EL (cell line): ENCODE measurements around the gene MORN1.

Experiments used
- DNase-seq: peaks from one replicate; pipeline ENCODE4 v3.0.0-alpha.2; 2016

The MORN1 gene

DNA sequence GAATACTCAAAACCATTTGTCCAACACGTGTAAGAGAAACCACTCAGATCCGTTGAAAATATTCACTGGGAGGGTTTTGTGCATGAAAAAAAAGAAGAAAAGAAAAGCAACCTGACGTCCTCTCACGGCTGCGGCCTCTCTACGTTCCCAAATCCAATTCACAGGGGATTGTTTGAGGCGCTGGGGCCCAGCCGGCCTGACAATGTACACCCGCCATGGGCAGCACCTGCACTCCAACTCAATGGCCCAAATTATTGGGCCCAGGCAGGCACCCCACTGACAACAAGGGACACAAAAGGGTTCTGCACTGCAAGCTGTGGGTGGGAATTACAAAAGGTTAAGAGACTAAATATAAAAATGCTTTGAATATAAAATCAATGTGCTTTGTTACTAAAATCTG is 41.5 kb downstream of the MORN1 start:
- no peak for DNase-seq

DNA sequence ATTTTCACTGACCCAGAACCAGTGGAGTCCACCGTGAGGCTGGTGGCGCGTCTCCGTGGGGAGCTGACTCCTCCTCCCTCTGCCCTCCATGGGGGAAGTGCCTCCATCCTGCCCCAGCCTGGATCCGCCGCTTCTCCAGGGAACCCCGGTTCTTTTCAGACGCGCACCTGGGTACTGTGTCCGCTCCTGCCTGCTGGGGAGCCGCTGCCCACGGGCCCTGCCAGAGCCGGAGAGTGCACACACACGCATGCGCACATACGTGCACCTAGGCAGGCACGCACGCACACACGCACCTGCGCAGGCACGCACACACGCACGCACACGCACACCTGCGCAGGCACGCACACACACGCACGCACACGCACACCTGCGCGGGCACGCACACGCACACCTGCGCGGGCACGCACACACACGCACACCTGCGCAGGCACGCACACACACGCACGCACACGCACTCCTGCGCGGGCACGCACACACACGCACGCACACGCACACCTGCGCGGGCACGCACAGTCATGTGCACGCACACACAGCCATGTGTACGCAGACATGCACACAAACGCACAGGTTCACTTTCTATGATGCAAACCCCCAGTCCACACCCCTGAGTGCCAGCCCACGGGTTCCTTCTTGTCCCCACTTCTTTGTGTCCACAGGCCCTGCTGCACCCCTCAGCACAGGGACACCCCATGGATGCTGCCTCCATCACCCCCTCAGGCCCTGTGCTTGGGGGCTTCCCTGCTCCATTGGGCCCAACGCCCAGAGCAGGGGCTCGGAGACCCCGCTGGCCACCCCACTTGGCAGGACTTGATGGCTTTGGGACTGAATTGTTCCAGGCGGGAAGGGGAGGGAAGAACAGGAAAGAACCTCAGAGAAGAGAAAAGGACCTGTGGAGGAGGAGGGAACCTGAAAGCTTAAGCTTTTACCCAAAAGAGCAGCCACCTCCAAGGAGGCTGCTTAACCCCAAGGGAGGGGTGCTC is 42.7 kb downstream of the MORN1 start:
- DNase-seq = no peak

DNA sequence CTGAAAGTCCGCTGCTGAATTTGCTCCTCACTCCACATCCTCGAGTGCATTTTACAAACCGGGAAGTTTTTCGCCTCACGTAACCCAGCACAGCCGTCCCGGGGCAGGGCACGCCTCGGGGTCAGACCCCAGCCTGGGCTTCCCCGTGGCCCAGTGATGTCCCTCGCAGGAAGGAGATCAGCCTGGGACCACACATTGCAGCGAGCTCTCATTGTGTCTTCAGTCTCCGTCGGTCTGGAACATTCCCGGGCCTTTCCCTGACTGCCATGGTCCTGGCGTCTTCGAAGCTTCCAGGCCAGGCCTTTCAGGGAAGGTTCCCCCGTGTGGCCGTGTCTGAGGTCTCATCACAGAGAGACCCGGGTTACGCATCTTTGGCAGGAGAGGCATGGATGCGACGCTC is 43.5 kb downstream of the MORN1 start:
- no peak for DNase-seq

DNA sequence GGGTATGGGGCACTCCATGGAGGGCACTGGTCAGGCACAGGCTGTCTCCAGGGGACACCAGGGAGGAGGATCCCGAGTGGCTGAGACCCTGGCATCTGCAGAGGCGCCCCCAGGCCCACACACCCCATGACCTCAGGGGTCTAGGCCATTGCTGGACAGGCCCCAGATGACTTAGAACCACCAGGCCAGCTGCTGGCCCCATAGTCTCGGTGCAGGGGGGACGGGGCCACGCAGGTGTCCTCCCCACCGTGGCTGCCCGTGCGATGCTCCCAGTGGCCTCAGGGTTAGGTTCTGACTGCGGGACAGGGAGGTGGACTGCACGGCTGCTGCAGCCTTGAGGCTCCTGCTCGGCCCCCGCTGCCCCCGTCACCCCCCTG is 44.0 kb downstream of the MORN1 start:
- DNase-seq = no peak

DNA sequence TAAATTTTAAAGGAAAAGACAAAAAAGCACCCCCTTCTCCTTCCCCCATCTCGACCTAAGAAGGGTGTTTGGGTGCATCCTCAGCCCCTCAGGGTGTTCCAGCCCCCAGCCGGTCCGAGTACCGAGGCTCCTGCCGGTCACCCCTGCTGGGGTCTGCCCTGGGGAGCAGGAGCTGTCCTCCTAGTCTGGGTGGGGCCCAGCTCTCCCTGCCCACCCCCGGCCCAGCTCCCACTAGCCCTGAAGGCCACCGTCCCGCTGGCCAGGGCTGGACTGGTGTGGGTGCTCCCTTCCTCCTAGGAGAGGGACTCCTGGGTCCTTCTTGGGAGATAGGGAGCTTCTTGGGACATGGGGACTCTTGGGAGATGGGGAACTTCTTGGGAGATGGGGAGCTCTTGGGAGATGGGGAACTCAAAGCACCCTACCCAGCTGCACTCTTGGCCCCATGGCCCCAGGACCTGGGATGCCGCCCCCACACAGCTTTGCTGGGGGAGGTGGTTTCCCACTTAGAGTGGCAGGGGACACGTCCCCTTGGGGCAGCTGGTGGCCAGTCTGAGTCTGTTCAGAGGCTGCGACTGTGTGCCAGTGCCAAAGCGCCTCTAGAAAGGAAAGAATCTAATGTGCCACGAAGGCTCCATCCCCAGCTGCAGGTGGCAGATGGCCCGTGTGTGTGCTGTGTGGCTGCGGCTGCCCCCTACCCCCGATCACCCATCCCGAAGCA is 44.5 kb downstream of the MORN1 start:
- no peak for DNase-seq

DNA sequence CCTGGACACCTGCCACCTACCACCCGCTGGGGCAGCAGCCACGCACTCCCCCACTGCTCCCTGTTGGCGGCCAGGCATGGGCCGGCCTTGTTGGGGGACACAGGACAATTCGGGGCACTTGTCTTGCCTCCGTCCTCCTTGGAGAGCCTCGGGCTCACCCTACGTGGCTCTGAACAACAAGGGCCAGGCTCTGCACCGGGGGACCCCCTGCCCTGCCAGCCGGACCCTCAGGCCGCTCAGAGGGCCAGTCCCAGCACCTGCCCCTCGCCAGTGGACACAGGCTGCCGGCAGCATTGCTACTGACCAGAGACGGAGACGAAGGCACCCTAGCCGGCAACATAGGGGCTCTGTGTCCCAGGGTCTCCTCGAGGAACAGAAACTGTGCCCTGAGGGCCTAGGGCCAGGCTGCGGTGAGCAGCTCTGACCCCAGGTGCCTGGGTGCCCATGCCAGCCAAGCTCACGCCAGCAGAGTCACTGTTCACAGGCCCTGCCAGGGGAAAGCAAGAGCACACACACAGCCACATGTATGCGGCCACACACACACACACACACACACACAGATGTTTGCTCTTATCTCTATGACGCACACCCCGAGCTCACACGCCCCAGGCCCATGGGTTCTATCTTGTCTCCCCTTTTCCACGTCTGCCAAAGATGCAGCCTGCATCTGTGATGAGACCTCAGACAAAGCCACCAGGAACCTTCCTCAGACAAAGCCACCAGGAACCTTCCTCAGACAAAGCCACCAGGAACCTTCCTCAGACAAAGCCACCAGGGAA is 45.9 kb downstream of the MORN1 start:
- no peak for DNase-seq

DNA sequence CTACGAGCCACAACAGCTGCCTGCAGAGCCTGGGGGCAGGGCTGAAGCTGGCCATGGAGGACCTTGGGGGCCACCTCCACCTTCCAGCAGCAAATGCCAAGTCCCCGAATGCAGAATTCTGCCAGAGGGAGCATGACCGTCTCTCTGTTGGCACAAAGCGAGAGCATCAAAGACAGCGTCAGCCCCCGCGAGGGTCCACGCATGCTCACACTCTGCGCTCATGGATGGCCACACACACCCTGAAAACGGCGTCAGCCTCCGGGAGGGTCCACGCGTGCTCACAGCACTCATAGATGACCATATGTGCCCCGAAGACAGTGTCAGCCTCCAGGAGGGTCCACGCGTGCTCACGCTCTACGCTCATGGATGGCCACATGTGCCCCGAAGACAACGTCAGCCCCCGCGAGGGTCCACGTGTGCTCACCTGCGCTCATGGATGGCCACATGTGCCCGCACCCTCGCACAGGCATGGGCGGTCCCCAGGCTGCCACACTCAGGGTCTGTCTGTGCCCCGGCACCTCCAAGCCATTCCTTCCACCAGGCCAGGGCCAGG is 46.5 kb downstream of the MORN1 start:
- DNase-seq = no peak

DNA sequence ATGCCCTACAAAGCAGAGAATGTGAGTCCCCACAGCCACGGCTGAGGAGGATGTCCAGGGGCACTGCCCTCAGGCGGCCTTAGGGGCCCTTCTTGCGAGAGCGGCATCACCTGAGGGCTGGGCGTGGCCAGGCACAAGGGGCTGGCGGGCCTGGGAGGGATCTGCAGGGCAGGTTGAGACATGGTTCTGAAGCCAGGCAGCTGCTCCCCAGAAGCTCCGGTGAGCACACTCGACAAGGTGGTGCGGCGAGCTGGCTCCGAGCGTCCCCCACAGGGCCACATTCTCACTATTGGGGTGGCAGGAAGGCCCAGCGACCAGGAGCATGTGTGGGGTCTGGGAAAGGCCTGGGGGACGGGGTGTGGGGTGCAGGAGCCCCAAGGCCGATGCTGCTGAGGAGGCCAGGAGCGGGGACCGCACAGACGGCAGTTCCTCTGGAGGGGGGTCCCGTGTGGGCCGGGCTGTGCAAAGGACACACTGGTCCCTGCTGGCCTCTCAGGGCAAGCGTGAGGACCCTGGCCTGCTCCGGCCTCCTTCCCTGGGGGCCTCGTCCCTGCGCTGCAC is 47.2 kb downstream of the MORN1 start:
- DNase-seq = no peak

DNA sequence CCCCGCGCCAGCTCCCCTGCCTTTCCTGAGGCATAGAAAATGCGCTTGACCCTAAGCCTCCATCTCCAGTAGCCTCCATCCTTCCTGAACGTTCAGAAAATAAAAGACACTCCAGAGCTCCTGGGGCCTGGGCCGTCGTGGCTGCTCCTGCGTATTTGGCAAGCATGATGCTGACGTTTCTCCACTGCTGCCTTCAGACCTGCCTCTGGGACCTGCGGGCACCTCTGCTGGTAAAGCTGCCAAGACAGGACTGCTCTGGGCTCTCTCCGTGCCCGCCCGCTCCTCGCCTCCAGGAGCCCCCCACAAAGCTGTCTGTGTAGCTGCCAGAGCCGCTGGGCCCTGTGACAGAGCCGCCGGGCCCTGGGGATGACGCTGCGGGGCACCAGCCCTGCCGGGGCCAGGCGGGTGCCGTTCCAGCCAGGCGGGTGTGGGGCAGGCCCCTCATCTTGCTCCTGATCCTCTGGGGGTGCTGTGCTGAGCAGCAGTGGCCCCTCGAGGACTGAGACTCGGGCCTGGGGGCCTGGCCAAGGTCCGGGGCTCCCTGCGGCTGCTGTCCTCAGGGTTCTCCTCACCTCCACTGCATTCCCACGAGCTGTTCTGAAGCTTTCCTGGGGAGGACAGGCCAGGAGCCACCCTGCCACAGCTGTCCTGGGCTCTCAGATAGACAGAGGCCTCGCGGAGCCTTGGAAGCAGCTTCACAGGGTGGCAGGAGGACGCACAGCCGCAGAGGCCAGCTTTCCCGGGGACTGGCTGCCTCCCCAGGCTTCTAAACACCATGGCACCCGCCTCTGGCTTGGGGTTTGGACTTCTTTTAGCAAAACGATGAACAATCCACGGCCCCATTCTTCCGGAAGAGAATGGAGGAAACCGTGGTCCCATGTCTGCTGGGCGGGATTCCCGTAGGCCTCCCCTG is 48.1 kb downstream of the MORN1 start:
- DNase-seq = no peak

DNA sequence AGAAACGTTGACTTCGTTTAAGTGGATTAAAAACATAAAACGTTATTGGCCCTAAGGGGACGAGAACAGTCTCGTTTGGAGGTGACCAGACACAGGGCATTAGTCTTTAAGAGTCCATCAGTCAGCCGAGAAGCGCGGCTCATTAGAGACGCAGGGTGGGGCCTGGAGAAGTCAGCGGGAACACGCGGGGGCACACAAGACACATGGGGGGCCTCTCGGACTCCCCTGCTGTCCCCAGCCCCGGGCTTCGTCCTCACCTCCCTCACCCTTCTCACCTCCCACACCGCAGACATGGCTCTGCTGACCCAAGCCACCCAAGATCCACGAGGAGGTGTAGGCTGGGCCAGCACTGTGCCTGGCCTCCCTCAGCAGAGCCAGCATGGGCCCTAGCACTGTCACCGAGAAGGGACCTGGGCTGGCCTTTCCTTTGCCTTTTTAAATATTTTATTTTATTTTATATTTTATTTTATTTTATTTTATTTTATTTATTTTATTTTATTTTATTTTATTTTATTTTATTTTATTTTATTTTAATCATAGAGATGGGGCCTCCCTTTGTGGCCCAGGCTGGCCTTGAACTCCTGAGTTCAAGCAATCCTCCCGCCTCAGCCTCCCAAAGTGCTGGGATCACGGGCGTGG is 48.9 kb downstream of the MORN1 start:
- no peak for DNase-seq

DNA sequence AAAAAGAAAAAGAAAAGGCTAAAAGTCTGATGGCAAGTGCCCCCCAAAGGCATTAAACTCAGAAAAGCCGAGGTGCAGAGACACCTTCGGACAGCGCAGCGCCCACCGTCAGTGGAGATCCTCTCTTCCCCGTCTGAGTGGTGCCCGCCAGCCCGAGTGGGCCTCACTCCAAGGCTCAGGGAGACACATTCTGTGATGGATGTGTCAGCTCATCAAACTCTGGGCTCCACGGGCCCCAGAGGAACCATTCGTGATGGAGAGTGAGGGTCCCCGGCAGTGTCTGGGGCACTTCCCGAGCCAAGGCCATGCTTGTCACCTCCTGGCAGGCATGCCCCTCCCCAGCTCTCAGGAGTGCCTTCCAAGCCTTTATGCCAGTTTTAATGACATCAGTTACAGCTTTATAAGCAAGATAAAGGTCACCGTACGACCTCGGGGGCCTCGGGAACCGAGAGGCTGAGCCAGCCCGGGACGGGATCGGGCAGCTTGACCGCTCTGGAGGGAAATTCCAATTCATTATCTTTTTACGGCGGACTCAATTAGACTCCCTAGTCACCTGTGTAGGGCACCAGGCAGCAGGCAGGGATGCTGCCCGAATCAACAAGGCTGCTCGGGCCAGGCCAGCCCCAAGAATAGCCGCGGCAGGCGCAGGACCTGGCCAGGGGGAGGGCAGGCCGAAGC is 49.5 kb downstream of the MORN1 start:
- DNase-seq = no peak

DNA sequence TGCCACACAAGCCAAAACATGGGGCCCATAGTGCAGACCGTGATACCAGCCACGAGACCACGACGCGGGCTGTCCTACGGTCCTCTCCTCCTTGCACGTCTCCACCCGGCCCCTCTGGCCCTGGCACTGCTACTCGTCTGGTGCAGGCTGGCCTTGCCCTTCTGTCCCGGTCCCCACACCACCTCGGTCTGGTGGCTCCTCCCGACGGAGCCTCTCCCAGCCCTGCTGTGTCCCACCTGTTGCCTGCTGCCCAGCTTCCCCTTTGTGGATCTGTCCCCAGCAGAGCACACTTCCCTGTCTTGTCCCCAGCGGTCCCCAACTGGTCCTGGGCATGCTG is 50.5 kb downstream of the MORN1 start:
- no peak for DNase-seq

DNA sequence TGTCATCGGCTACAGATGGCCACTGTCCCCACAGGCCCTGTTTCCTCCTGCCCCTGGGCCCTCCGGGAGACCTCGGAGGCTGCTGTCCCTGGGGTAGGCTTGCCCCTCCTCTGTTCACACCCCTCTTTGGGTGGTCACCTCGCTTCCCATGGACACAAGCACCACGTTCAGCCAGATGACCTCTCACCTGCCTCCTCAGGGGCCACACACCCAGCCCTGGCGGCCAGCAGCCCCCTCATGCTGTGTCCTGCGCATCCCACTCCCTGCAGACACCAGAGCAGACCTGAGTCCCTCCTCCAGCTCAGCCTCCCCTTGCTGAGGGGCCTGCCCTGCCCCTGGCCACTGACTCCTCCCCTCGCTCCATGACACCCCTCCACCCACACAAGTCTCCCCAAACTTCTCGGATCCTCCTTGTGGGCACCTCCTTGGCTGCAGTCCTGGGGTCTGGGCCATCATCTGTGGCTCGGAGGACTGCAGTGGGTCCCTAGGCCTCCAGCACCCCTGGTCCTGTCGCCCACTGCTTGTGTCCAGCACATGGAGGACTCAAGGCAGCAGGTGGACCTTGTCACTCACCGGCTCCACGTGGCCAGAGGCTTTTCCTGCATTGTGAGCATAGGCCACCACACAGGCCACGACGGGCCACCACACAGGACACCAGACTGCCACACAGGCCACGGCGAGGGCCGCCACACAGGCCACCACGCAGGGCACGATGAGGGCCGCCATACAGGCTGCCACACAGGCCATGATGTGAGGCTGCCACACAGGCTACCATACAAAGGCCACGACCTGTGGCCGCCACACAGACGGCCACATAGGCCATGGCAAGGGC is 51.1 kb downstream of the MORN1 start:
- no peak for DNase-seq

DNA sequence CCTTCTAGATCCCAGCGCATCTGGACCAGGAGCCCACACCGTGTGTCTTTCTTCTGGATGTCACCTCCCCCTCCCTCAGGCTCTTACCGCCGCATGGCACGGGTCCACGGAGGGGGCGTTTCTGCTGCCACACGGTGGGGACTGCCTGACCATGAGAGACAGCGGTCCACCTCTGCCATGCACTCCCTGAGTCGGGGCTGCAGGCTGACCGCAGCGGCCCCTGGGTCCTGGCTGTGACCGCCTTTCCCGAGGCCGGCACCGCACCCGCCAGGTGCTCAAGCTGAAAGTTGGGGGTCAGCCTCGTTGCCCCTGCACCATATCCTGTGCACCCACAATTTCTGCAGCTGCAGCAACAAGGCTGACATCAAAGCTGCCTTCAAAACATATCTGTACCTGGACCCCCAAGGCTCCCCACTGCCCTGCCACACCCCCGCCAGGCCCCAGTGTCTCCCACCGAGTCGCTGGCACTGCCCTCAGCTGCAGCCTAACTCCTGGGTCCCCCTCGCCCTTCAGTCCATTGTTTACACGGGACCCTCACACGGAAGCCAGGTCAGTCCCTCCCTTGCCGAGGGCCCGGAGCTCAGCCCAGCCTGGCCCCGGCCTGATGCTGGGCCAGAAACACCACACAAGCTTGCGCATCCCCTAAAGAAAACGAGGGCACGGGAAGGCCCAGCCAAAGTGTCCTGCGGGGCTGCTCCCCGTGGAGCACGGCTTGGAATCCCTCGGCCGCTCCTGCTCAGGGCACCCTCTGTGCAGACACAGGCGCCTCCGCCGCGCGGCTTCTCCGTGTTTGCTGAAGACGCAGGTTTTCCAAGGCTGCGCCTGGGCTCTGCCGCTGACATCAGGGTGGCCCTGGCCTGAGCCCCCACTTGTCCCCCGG is 51.9 kb downstream of the MORN1 start:
- DNase-seq = no peak

DNA sequence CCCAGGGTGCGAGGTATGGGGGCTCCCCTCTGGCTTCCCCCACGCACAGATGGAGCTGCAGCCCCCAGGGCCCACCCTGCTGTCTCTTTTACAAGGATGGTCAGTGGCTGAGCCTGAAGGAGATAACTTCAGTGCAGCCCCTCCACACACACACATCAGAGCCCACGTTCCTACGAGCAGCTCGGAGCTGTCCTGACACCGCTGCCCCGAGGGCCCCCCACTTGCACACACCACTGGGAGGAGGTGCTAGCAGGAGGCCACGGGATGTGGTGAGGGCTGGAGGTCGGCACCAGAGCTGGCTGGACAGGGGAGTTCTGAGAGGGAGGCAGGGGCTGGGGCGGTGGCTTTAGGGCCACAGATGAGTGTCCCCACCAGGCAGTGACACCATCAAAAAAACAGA is 53.9 kb downstream of the MORN1 start:
- DNase-seq = no peak

DNA sequence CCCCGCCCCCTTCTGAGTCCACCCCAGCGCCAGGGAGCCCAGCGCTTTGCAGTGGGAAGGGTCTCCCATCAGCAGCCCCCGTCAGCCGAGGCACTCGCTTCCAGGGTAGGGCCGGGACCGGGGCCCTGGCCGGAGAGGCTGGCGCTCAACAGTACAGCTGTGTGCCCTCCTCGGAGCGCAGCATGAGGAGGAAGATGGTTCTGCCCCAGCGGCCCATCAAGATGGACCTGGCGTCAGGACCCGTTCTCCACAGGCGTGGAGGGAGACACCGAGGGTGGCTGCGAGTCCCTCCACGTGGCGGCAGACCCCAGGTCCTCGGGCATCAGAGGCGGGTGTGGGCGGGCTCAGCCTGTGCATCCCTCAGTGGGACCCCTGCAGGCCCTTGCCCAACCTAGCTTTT is 54.3 kb downstream of the MORN1 start:
- no peak for DNase-seq

DNA sequence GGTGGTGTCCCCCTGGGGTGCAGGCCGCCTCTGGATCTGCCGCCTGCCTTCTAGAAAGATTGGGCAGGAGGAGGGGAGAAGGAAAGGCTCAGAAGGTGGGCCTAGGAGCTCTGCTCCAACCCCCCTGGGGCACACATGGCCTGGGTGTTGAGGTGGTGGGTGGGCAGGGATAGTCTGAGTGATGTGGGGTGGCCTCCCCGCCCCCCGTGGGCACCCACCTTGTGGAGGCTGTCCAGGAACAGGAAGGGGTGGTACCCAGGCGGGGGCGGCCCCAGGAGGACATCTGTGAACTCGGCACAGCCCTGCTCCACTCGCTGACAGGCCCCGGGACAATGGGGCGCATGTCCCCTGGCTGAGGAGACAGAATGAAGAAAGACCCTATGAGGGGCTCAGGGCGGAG is 54.9 kb downstream of the MORN1 start:
- DNase-seq = no peak

DNA sequence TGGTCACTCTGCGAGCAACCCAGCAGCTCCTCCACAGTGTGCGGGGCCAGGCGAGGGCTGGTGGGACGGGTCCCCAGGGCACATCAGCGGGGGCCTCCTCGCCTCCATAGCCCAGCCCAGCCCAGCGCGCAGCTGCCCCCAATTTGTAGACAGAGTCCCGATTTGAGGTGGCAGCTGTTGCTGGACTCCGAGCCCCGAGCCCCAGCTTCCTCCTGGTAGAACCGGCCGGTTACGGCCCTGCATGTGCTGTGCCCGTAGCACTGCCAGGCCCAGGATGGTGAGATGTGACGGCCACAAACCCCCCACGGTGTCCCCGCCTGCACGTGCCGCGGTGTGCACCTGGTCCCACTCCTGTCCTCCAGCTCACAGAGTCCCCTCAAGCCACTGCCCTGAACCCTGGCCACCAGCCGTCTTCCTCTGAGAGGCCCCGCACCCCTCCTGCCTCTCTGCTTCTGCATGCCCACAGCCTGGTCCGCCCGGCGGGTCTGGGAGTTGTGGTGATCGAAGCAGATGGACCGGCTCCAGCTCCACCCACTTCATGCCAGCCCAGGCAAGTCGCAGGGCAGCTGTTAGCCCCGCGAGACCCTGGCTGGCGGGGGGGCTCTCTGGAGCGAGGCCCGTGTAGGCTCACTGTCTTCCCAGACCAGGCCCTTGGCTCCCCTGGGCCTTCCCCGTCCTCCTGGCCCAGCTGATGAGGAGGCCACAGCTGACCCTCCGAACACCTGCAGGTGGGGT is 55.5 kb downstream of the MORN1 start:
- no peak for DNase-seq
